SK-N-SH (cell line): ENCODE measurements around the gene PTH2. TPM values are rescaled to one million over a fixed set of nuclear protein-coding genes. Genes with fewer than 3 reads are reported as not detected.

Experiments
- CTCF ChIA-PET: fragments of 300-600, 350-600 bp; formaldehyde crosslinking; extraction: SDS; loops from one replicate; lab custom pipeline; 2021; lab: Yijun Ruan, JAX
- POLR2A ChIA-PET: fragments of 350-600 bp; sonication (Branson Sonifier 250); formaldehyde crosslinking; extraction: SDS; loops from one replicate; lab custom pipeline; 2020; ENCODE audit warnings: antibody characterized with exemption, inconsistent platforms; lab: Yijun Ruan, JAX
- DNase-seq: peaks from one replicate; pipeline ENCODE4 v3.0.0; 2012
- H2AFZ ChIP-seq: fragments of 200-600 bp; sonication (generic); 2 replicates; pipeline ENCODE4 v1.8.1; 2016; ENCODE audit warnings: antibody characterized with exemption, mild to moderate bottlenecking, low read depth
- H3F3A ChIP-seq: fragments of 200-600 bp; sonication (generic); replicated peaks from 2 replicates; pipeline ENCODE3; 2016; ENCODE audit warnings: antibody characterized with exemption, mild to moderate bottlenecking; ENCODE audit not compliant: insufficient read depth
- H3K27ac ChIP-seq, 2 experiments: fragments of 200-500 bp in 1 of 2; fragments of 200-600 bp in 1 of 2; sonication (Bioruptor generic) in 1 of 2; sonication (generic), shearing (Covaris generic) in 1 of 2; 2 replicates each; pipeline versions ENCODE4 v1.5.1 to v1.6.1; 2014 to 2016; ENCODE audit warnings: low read depth in 2 of 2, inconsistent platforms in 1 of 2, low read length in 1 of 2, mild to moderate bottlenecking in 1 of 2, mixed read lengths in 1 of 2
- H3K27me3 ChIP-seq: fragments of 200-600 bp; sonication (generic), shearing (Covaris generic); 2 replicates; pipeline ENCODE4 v1.6.1; 2016; ENCODE audit warnings: mixed run types; ENCODE audit not compliant: insufficient read depth
- H3K36me3 ChIP-seq, 2 experiments: fragments of 200-500 bp in 1 of 2; fragments of 200-600 bp in 1 of 2; sonication (Bioruptor generic) in 1 of 2; sonication (generic) in 1 of 2; replicated peaks in 1 of 2; 2 replicates each; pipeline versions ENCODE3 to v1.5.1; 2014 to 2016; ENCODE audit warnings: low read length in 1 of 2, mild to moderate bottlenecking in 1 of 2; ENCODE audit not compliant: insufficient read depth in 2 of 2, control insufficient read depth in 1 of 2
- H3K4me1 ChIP-seq, 2 experiments: fragments of 200-500 bp in 1 of 2; fragments of 200-600 bp in 1 of 2; sonication (Bioruptor generic) in 1 of 2; sonication (generic), shearing (Covaris generic) in 1 of 2; 2 replicates each; pipeline versions ENCODE4 v1.5.1 to v1.6.1; 2014 to 2016; ENCODE audit warnings: low read depth in 1 of 2, low read length in 1 of 2, mixed run types in 1 of 2; ENCODE audit not compliant: insufficient read depth in 2 of 2, control insufficient read depth in 1 of 2
- H3K4me2 ChIP-seq: fragments of 200-600 bp; sonication (generic), shearing (Covaris generic); 2 replicates; pipeline ENCODE4 v1.6.1; 2017; ENCODE audit warnings: mixed run types
- H3K4me3 ChIP-seq, 2 experiments: fragments of 200-500 bp in 1 of 2; fragments of 200-600 bp in 1 of 2; sonication (Bioruptor generic) in 1 of 2; sonication (generic), shearing (Covaris generic) in 1 of 2; 2 replicates each; pipeline versions ENCODE4 v1.5.1 to v1.8.1; 2014 to 2016; ENCODE audit warnings: low read depth in 2 of 2, inconsistent platforms in 1 of 2, low read length in 1 of 2, mild to moderate bottlenecking in 1 of 2, mixed read lengths in 1 of 2, moderate library complexity in 1 of 2
- H3K79me2 ChIP-seq: fragments of 200-600 bp; sonication (generic); 2 replicates; pipeline ENCODE4 v1.8.1; 2017; ENCODE audit warnings: mild to moderate bottlenecking; ENCODE audit not compliant: insufficient read depth
- H3K9ac ChIP-seq: fragments of 200-600 bp; sonication (generic); 2 replicates; pipeline ENCODE4 v1.6.1; 2017; ENCODE audit warnings: mixed run types
- H3K9me2 ChIP-seq: fragments of 200-600 bp; sonication (generic); 2 replicates; pipeline ENCODE4 v1.6.1; 2017; ENCODE audit warnings: mixed run types
- H3K9me3 ChIP-seq: fragments of 200-600 bp; sonication (generic); 2 replicates; pipeline ENCODE4 v1.6.1; 2017; ENCODE audit warnings: mixed run types, mild to moderate bottlenecking, moderate library complexity
- H4K20me1 ChIP-seq: fragments of 200-600 bp; sonication (generic); 2 replicates; pipeline ENCODE4 v1.6.1; 2017; ENCODE audit warnings: mild to moderate bottlenecking, mixed run types; ENCODE audit not compliant: insufficient read depth
- CHD2 ChIP-seq: fragments of 150-350 bp; IDR thresholded peaks from 2 replicates; pipeline ENCODE4 v1.6.1; 2018; ENCODE audit warnings: low read length; ENCODE audit not compliant: partially characterized antibody
- CTCF ChIP-seq: fragments of 200-600 bp; sonication (generic); IDR thresholded peaks from 2 replicates; pipeline ENCODE4 v1.6.1; 2017; ENCODE audit warnings: antibody characterized with exemption, mild to moderate bottlenecking, moderate library complexity
- NRF1 ChIP-seq: IDR thresholded peaks from 2 replicates; pipeline ENCODE4 v1.6.1; 2012; ENCODE audit warnings: low read depth, mild to moderate bottlenecking, low read length
- PBX3 ChIP-seq: IDR thresholded peaks from 2 replicates; pipeline ENCODE4; 2012
- REST ChIP-seq: IDR thresholded peaks from 2 replicates; pipeline ENCODE4 v1.6.1; 2012; ENCODE audit warnings: mild to moderate bottlenecking, low read depth, low read length, moderate library complexity
- RXRA ChIP-seq: IDR thresholded peaks from 2 replicates; pipeline ENCODE4 v1.4.0; 2012; ENCODE audit warnings: low read depth, mild to moderate bottlenecking, borderline replicate concordance
- TCF12 ChIP-seq: IDR thresholded peaks from 2 replicates; pipeline ENCODE4 v1.4.0; 2012
- USF2 ChIP-seq: fragments of 150-350 bp; IDR thresholded peaks from 2 replicates; pipeline ENCODE4 v1.6.1; 2017; ENCODE audit warnings: antibody characterized with exemption, low read length, low read depth, borderline replicate concordance
- WGBS: methylation state at CpG from one replicate; pipeline ENCODE4 v1.1.6; 2017; ENCODE audit warnings: low lambda C conversion rate; 5-methylcytosine and 5-hydroxymethylcytosine counted together
- polyA plus RNA-seq, 3 experiments: library from polyadenylated mRNA; depleted of rRNA; stranded (reverse); fragments of >200 nt; gene quantifications; 2 replicates each; pipeline ENCODE4 v1.2.3, GENCODE V29; 2012

Gene PTH2
- polyA plus RNA-seq, 1 of the 3 experiments (the other 2 are of a cell fraction) = not detected

GRCh38 chr19:49441960-49442350, 18.7 kb upstream of the PTH2 start (continued):
- TF ChIP-seq USF2 = no peak

DNA sequence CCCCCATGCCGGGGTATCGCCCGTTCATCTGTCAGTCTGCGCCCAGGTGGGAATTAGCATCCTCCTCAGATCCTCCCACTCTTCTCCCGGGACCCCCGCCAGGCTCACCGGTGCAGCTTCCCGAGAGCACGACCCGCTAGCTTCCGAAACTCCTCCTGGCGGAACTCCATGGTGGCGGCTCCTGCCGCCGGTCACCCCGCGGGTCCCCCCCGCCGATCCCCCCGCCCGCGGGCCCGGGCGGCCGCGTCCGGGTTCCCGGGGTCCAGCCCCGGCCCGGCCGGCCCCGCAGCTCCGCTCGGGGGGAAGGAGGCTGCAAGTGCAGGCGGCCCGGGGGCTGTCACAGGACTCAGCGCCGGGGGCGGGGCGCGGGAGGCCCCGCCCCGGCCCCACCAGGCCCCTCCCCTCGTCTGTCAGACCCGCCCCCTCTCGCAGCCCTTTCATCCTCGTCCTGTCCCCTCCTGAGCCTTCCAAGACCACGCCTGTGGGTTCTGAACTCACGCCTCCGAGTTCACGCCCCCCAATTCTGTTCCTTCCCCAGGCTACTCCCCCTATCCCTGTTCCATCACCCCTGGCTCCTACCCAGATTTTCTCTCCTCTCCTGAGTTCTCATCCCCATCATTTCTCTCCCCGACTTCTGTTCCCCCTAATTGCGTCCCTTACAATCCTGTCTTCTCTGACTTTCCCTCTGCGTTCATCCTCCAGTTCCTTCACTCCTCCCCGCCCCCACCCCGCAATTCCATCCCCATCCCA, 18.1 kb upstream of the PTH2 start, which contains the start of gene SLC17A7:
SLC17A7 (minus strand) TSS at position 318 of the 750 bp plus-strand sequence; CDS start at position 170, 148 bp downstream.
- Histone ChIP-seq H3K9me3 (no peaks in the 10 kb centered on the region), H3K9ac (no peak within 1 kb of the TSS), H2AFZ (peak within 1 kb of the TSS; percentile 76; the same call in 1 of the 2 replicates), H3K4me3 (peak within 1 kb of the TSS; percentile 59 to 62), H3K9me2 (no peaks in the 10 kb centered on the region), H3F3A (peaks cover 19% of the 10 kb centered on the region), H3K36me3 (no peaks in the 10 kb centered on the region), H3K4me2 (peak within 1 kb of the TSS; percentile 96), H3K27me3 (peaks cover 54% of the 10 kb centered on the region), H3K79me2 (no peaks in the 10 kb centered on the region), H3K4me1 (peaks cover 0 to 29% of the 10 kb centered on the region in 2 experiments; a peak in 1 of 4 replicates), H4K20me1 (no peaks in the 10 kb centered on the region), H3K27ac (no peak within 1 kb of the TSS; a peak in 1 of 4 replicates)
- 6% methylated on average over 19 of the region's 56 CpGs for WGBS
- TF ChIP-seq CHD2 (no peak), REST (no peak), CTCF (no peak), TCF12 (no peak), NRF1 (no peak), RXRA (no peak), PBX3 (no peak)
- ChIA-PET POLR2A (no interaction called here), CTCF (interaction anchor here (0.8 to 11.2 kb wide), 6 partner anchors 7 to 49 kb away, joined by 3 to 149 read pairs (median 14); partner anchors contain the start of genes KASH5 and PIH1D1)
- peak; percentile 85 for DNase-seq
